SIG-M5 treated with dmso at 0.1 percent for 504 hours (cell line): ENCODE results near the gene KATNBL1.

Source experiments
- DNase-seq: peaks from one replicate; lab custom pipeline; 2025; ENCODE audit not compliant: unreplicated experiment; lab: John Stamatoyannopoulos, UW

Gene KATNBL1, protein sequence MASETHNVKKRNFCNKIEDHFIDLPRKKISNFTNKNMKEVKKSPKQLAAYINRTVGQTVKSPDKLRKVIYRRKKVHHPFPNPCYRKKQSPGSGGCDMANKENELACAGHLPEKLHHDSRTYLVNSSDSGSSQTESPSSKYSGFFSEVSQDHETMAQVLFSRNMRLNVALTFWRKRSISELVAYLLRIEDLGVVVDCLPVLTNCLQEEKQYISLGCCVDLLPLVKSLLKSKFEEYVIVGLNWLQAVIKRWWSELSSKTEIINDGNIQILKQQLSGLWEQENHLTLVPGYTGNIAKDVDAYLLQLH

DNA sequence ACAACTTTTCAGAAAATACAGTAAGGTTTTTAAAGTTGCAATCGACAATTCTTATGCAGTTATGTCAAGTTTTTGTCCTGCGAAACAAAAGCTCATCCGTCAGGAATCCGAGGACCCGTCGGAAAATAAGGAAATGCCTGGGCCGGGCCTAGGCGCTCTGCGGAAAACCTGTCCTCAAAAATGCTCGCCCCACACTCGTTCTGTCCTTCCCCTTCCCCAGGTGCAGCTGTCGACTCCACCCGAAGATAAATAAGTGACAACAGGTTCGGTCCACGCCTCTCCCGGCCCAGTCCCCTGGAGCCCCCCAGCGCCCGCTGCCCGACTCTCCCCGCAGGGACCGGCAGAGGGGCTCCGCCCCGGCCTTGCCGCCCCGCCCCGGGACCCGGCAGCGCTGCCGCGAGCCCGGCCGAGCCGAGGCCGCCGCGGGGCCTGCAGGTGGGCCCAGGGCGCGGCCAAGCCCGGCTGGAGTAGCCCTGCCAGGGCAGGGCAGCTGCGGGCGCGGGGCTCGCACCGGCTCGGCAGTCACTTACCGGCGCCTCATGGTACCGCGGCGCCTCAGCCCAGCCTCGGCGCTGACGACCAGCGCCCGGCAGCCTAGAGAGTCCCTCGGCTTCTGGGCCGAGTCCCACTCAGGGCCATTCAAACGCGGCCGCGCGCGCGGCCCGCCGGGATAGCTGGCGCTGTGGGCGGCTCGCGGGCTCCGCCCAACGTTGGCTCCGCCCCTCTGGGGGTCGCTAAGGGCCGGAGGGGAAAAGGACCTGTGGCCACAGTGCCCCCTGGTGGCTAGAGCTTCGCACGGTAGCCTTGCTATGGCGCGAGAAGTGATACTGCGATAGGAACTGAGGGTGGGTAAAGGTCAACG is at the start of gene KATNBL1:
TSS of gene KATNBL1 (minus strand) at position 676 of the 862 bp plus-strand sequence. CDS start 46,420 bp downstream, outside the sequence.
- peak; percentile 85 for DNase-seq

DNA sequence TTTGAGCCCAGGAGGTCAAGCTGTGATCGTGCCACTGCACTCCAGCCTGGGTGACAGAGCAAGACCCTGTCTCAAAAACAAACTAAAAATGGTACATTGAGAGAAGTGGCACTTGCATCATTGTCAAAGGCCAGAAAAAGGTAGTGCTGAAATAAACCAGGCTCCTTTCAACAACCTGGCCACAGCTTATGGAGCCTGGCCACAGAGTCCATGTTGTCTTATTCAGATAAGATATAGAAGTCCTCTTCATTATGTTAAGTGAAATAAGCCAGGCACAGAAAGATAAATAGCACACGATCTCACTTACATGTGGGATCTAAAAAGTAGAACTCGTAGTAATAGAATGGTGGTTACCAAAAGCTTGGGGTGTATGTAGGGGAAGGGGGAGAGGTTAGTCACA is 49.7 kb upstream of the KATNBL1 start:
- DNase-seq, result no peak

DNA sequence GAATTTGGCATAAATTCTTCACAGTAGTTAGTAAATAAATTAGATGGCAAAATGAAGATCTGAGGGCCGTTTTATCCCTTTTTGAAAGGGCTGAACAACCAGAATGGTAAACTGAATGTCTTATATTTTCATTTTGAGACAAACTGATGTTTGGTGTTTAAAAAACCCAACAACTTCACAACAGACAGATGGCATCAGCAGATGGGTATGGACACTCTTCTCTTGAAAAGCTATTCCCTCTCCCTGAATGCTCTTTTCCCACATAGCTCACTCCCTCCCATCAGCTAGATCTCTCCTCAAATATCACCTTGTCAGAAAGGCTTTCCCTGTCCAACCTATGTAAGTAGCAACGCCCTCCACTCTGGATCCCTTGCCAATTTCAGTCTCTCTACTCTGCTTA is 48.3 kb upstream of the KATNBL1 start:
- DNase-seq, result no peak

DNA sequence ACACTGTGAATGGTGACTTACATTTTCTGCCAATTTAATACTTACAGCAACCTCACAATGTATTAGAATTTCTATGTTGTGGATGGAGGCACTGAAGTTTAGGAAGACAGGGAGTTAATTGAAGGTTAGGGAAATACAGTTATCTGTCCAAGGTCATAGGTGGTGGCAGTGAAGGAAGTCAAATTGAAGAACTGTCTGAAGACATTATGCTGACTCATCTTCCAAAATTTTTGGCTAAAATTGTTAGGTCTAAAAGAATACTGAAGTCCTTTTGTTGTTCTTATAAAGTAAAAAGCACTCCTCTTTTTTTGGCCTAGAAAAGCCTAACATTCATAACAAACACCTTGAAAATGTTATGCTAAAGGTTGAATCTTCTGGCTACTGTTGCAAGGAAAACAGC is 42.6 kb upstream of the KATNBL1 start:
- DNase-seq, result no peak

DNA sequence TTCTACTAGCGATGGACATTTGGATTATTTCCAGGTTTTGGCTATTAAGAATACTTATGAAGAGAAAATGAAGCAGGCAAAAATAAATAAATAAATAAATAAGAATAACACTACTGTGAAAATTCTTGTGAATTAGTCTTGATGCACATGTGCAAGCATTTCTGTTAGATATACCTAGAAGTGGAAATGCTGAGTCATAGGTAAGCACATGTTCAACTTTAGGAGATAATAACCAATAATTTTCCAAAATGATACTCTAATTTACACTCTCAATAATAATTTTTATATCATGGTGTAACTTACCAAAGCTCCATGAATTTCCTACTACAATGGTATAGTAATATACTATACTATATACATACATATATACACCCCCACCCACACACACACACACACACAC is 38.3 kb upstream of the KATNBL1 start:
- no peak for DNase-seq

DNA sequence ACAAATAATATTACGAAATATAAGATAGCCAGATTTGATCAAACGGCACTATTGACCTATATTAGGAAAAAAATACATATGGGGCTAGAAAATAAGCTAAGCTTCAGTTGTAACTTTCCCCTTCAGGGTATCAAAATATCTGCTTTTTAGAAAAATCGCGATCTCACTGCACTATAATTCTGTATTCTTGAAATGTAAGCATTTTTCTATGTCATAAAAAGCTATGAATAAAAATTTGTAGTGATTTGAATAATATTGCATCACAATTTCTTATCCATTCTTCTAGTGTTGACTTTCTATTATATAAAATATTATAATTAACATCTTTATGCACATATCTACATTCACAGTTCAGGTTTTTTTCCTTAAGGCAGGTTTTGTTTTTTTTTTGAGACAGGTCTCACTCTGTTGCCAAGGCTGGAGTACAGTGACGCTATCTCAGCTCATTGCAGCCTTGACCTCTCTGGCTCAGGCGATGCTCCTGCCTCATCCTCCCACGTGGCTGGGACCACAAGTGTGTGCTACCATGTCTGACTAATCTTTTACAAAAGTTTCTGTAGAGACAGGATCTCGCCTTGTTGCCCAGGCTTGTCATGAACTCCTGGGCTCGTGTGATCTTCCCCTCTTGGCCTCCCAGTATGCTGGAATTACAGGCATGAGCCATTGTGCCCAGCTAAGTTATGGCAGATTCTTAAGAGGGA is 36.5 kb upstream of the KATNBL1 start:
- DNase-seq, result no peak

DNA sequence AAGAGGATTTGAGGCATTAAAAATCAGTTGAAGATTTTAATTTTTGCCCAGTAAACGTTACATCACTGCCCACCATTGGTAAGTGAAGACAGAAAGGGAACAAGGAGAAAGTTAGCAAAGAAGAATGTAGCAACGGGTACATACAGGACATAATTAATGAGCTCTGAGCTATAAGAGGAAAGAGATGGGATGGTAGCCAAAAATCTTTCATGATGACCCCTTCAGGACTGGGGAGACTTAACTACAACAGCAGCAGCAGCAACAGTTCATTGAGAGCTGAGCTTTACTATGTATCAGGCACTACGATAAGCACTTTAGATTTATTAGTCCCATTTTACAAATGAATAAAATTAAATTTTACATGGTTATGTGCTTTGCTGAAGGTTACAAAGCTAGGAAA is 33.3 kb upstream of the KATNBL1 start:
- no peak for DNase-seq

DNA sequence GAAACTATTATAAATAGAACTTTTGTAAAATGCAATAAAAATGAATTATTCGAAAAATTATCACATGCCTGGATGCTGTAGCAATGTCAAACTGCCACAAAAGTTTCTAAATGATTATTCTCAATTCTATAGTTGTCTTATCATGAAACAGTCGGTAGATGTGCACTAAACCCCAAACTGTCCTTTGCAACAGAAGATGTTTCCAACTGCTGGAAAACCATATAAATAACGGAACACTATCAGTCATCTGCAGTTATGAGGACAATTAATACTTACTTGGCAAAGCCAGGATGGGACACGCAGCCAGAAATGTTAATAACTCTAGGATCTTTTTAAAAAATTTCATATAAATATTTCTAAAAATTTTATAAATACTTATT is 32.4 kb upstream of the KATNBL1 start:
- DNase-seq, result no peak

DNA sequence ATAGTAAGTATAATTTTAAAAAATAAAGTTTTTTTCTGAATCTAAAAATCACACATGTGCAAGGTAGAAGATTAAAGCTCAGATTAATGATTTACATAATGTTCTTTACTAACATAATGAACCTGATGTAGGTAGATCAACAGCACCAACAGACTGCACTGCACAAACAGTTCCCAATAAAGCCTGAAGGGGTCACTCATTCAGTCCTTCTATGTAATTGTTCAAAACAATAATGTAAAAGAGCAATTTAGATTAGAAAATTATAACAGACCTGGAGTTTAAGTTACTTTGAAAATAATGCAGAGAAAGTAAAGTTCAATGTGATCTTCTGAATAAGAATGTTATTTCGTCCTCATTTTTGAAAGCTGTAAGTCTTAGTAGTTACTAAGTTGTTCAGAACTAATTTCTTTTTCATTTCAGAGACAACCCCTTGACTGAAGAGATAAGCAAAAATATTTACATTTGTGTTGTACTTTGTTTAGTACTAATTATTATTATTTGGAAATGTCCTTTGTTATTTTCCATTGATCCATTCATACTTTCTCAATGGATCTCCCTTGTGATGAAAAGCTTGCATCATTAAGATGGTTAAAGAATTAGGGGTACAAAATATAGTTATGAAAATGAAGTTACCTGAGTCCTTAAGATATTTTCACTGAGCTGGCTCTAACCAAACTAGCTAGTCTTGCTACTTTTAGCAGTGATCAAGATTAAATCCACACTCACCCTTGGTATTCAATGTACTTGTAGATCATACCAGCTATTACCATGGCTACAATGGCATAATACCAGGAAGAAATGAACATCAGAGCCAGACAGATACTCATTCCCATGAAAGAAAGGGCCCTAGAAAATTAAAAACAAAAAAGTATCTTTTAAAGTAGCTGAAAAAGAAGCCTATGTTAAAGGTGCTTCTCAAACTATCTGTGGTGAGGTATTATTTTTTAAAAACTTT is 31.8 kb upstream of the KATNBL1 start:
- peak; percentile 26 for DNase-seq

DNA sequence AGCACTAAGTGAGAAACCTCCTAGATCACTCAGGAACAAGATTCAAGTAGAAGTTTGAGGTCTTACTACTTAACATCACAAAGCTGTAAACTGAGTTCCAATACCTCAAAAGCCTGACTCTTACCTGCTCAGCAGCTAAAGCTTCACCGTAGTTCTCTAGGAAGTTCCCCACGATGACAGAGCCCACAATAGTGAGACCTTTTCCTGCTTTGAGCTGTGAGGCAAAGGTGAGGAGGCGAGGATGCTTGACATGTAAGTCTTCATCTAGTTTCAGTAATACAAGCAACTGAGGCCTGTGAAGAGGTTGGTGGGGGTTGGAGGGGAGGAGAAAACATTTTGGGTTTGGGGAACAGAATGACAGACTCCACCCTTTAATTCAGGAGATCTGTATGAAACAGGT is 30.6 kb upstream of the KATNBL1 start:
- no peak for DNase-seq

DNA sequence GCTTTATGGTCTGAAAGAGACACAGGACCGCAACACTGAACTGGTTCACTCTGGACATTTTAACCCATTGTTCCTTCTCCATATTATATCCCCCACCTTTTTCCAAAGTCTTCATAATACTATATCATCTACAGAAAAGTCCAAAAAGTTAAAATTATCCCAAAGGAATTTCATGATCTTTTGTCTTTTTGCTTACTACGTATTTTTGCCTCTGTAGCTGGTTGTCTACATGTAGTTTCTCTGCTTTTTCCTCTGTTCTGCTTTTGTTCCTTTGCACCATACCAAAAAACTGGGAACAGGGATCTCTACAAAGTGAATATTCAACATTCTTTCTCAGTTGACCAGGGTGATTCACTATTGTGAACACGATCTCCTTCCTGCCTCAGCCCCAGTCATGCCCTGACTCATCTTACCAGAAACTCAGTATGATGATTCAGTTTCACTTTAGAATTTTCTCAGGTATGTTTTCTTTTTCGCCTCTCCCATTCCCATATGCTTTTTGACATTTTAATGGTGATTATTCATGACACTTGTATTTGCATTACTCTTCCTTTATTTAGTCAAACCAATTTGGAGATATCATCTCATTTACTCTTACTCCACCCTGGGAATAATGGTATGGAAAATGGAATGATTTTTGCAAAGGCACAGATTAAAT is 29.4 kb upstream of the KATNBL1 start:
- no peak for DNase-seq

DNA sequence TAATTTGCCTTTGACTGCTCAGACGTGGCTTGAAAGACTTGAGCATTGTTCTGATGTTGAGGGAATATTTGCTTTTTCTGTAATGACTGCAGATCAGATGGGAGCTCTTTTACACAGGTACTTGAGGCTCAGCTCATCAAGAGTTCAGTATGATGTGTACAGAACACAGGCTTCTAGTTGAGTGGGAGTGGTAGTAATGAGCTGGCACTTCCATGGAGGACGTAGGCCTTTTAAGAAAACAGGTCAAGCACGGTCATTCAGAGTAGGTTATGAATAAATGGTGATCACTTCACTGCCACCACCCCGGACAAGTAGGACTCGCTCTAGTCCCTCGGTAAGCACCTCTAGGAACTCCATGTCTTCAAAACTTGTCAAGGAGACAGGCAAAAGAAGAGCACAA is 23.7 kb upstream of the KATNBL1 start:
- DNase-seq, result no peak

DNA sequence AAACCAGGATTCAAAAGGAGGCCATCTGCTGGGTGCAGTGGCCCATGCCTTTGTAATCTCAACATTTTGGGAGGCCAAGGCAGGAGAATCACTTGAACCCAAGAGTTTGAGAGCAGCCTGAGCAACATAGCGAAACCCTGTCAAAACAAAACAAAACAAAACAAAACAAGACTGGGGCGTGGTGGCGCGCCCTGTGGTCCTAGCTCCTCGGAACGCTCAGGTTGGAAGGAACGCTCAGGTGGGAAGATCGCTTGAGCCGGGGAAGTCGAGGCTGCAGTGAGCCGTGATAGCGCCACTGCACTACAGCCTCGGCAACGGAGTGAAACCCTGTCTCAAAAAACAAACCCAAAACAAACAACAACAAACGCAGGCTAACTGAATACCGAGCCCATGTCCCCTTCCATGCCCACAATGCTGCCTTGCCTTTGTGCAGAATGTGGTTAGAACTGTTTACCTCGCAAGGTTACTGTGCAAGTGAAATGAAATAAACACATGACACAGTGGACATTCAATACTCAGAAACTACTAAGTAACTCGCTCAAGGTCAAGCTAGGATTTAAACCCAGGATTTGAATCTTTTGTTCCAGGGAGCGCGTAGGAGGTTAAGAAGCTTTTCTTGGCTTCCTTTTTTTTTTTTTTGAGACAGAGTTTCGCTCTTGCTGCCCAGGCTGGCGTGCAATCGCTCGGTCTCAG is 14.2 kb upstream of the KATNBL1 start:
- peak; percentile 18 for DNase-seq

DNA sequence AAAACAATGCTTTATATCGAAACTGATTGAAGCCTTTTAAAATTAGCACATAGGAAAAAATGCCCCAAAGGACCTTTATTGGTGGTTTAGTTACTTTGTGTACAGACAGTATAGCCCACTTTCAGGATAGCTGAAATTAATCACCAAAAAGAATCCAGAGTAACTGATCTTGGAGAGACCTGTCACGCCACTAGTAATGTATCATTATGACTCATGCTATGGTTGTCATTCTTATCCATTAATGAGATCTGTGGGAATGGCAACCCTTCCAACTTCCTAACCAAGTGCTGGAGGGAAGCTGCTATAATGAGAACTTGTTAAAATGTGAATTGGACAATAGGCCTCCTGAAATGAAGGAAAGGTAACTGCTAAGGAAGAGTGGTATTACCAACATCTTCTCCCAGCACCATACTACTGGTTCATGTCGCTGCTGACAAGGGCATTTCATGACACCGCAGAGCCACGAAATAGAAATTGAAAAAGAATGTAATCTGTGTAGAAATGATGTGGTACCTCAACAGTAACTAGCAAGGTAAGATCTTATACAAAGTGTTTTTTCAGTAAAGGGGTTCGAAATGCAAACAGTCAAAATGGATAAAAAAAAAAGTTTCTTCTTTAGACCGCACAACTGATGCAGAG is 7.8 kb upstream of the KATNBL1 start:
- no peak for DNase-seq

DNA sequence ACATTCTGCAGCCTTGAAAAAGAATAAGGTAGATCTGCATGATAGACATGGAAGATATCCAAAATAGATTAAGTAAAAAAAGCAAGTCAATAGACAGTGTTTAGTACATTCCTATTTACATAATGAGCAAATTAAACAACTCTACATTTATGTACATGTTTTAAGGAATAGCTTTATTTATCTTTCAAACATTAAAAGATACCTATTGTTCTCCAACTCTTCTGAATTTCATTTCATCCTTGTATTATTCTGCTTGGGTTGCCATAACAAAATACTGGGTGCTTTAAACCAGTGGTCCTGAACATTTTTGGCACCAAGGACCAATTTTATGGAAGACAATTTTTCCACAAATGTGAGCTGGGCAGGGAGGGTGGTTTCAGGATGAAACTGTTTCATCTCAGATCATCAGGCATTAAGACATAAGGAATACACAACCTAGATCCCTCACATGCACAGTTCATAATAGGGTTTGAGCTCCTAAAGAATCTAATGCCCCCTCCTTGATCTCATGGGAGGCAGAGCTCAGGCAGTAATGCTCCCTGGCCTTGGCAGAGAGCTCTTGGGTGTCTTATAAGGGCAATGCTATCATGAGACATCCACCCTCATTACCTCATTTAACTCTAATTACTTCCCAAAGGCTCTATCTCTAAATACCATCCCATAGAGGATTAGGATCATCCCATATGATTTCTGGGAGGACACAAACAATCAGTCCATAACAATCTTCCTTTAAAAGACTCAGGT is 6.8 kb upstream of the KATNBL1 start:
- DNase-seq, result no peak

DNA sequence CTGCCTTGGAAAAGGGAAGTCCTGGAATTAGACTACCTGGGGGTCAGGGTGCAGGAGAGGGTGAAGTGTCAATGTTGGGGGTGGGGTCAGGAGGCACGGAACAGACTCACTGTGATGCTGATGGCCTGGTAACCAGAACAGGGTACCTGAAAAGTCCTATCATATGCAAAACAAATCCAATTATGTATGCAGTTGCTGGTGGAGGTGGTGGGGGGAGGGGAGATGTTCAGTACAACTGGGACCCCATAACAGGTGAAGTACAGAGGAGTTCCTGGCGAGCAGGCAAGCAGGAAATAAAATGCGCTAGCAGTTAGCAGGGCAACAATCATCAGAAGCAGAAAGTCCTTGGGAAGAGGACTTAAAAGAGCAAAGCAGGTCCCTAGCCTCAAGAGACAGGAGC is 4.2 kb upstream of the KATNBL1 start:
- DNase-seq, result no peak

DNA sequence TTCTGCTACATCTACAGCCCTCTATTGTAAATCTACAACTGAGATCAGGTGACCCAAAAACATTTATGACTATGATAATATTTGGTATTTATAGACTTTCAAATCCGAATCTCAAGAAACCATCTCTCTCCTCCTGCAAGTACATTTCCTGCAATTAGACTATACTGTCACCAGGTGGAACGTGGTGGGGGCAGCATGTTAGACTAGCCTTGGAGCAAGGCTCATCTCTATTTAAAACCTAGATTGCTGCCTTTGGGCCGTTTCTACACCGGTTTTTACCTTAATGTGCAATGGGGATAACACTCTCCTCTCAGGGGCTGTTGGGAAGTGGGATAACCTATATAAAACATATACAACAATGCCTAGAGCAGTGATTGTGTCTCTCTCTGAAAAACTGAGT is 3.8 kb upstream of the KATNBL1 start:
- DNase-seq, result no peak

DNA sequence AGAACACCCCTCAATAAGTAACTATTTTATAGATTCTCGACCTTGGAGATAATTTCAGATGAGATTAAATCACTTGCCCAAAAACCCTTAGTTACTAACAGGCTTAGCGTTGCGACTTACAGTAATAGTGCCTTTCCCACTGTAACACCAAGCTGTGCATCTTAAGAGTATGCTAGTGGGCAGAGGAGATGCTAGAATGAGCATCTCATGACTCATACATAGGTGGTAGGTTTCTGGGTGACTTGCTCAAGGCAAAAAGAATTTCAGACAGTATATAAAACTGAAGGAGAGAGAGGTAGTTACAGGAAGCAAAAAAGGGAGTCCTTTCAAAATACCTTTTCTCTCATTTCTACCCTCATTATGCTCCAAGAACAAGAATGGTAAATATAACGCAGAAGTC is 3.9 kb downstream of the KATNBL1 start:
- no peak for DNase-seq
